HAP-1 (cell line): ENCODE measurements around the gene ZNF236.

ENCODE experiments used
- DNase-seq, 2 experiments: peaks; one replicate each; pipeline ENCODE4 v3.0.0-alpha.2; 2016 to 2020; ENCODE audit warnings: low spot score in 2 of 2
- H3K27me3 ChIP-seq: fragments of 250-450 bp; sonication (Bioruptor Pico); 2 replicates; pipeline ENCODE4 v1.5.1; 2020; ENCODE audit warnings: low read depth, mild to moderate bottlenecking, moderate library complexity
- H3K36me3 ChIP-seq: fragments of 250-450 bp; sonication (Bioruptor Pico); replicated peaks from 2 replicates; pipeline ENCODE4 v1.5.1; 2020; ENCODE audit warnings: mild to moderate bottlenecking
- H3K4me1 ChIP-seq: fragments of 250-450 bp; sonication (Bioruptor Pico); 2 replicates; pipeline ENCODE4 v1.5.1; 2020; ENCODE audit warnings: mild to moderate bottlenecking
- H3K4me3 ChIP-seq: fragments of 250-450 bp; sonication (Bioruptor Pico); 2 replicates; pipeline ENCODE4 v1.5.1; 2020; ENCODE audit warnings: mild to moderate bottlenecking, moderate library complexity
- H3K9me3 ChIP-seq: fragments of 250-450 bp; sonication (Bioruptor Pico); 2 replicates; pipeline ENCODE4 v1.5.1; 2020; ENCODE audit warnings: mild to moderate bottlenecking, moderate library complexity
- in situ Hi-C: fragments of 300-500 bp; cut with MboI; formaldehyde crosslinking; loops from 3 replicates; pipeline ENCODE4 v1.14.3; 2020; ENCODE audit warnings: low sequenced_read_pairs, inconsistent platforms, mixed read lengths

The ZNF236 gene

GRCh38 chr18:76974386-76974785 lies 152.0 kb downstream of the ZNF236 start:
- no peaks in the 10 kb centered on the region for H3K4me1 ChIP-seq
- no peak overlapping the region for H3K4me3 ChIP-seq
- DNase-seq: no peak
- no peaks in the 10 kb centered on the region for H3K27me3 ChIP-seq
- H3K36me3 ChIP-seq: no peaks in the 10 kb centered on the region
- in situ Hi-C loops: no loop called here
- H3K9me3 ChIP-seq: no peaks in the 10 kb centered on the region

GRCh38 chr18:76975577-76976110 lies 153.3 kb downstream of the ZNF236 start:
- Histone ChIP-seq H3K36me3 (no peaks in the 10 kb centered on the region), H3K4me1 (no peaks in the 10 kb centered on the region), H3K4me3 (no peak overlapping the region), H3K27me3 (no peaks in the 10 kb centered on the region), H3K9me3 (no peaks in the 10 kb centered on the region)
- no peak for DNase-seq
- in situ Hi-C loops: no loop called here

- DNase-seq: no peak
- Histone ChIP-seq H3K36me3 (no peaks in the 10 kb centered on the region), H3K4me1 (no peaks in the 10 kb centered on the region), H3K27me3 (no peaks in the 10 kb centered on the region), H3K9me3 (no peaks in the 10 kb centered on the region), H3K4me3 (no peak overlapping the region)
- in situ Hi-C loops: no loop called here
These were observed 154.8 kb downstream of the ZNF236 start for GRCh38 chr18:76977108-76977621.

GRCh38 chr18:76977684-76978232 lies 155.4 kb downstream of the ZNF236 start:
- in situ Hi-C loops: no loop called here
- no peaks in the 10 kb centered on the region for H3K36me3 ChIP-seq
- H3K4me3 ChIP-seq: no peak overlapping the region
- H3K4me1 ChIP-seq: no peaks in the 10 kb centered on the region
- no peaks in the 10 kb centered on the region for H3K9me3 ChIP-seq
- no peaks in the 10 kb centered on the region for H3K27me3 ChIP-seq
- DNase-seq: no peak

GRCh38 chr18:76978616-76979015 lies 156.3 kb downstream of the ZNF236 start:
- no peak for DNase-seq
- H3K27me3 ChIP-seq: no peaks in the 10 kb centered on the region
- no peaks in the 10 kb centered on the region for H3K4me1 ChIP-seq
- in situ Hi-C loops: no loop called here
- H3K9me3 ChIP-seq: no peaks in the 10 kb centered on the region
- no peaks in the 10 kb centered on the region for H3K36me3 ChIP-seq
- H3K4me3 ChIP-seq: no peak overlapping the region

GRCh38 chr18:76979111-76979751 lies 156.9 kb downstream of the ZNF236 start:
- no peak for DNase-seq
- in situ Hi-C loops: no loop called here
- H3K4me3 ChIP-seq: no peak overlapping the region
- no peaks in the 10 kb centered on the region for H3K4me1 ChIP-seq
- H3K27me3 ChIP-seq: no peaks in the 10 kb centered on the region
- no peaks in the 10 kb centered on the region for H3K9me3 ChIP-seq
- no peaks in the 10 kb centered on the region for H3K36me3 ChIP-seq

GRCh38 chr18:76979906-76980305 lies 157.5 kb downstream of the ZNF236 start:
- Histone ChIP-seq H3K9me3 (no peaks in the 10 kb centered on the region), H3K36me3 (no peaks in the 10 kb centered on the region), H3K4me1 (no peaks in the 10 kb centered on the region), H3K27me3 (no peaks in the 10 kb centered on the region), H3K4me3 (no peak overlapping the region)
- in situ Hi-C loops: loop anchor here (5.0 kb wide), 1 partner anchor 173 kb away; no protein-coding TSS in a partner anchor
- no peak for DNase-seq

- in situ Hi-C loops: loop anchor here (5.0 kb wide), 1 partner anchor 174 kb away; no protein-coding TSS in a partner anchor
- Histone ChIP-seq H3K4me1 (no peaks in the 10 kb centered on the region), H3K36me3 (no peaks in the 10 kb centered on the region), H3K9me3 (no peaks in the 10 kb centered on the region), H3K27me3 (no peaks in the 10 kb centered on the region), H3K4me3 (no peak overlapping the region)
- no peak for DNase-seq
These were observed 158.5 kb downstream of the ZNF236 start for GRCh38 chr18:76980663-76981395.

- Histone ChIP-seq H3K36me3 (no peaks in the 10 kb centered on the region), H3K27me3 (no peaks in the 10 kb centered on the region), H3K4me1 (no peaks in the 10 kb centered on the region), H3K4me3 (no peak overlapping the region), H3K9me3 (no peaks in the 10 kb centered on the region)
- no peak for DNase-seq
- in situ Hi-C loops: loop anchor here (5.0 kb wide), 1 partner anchor 174 kb away; no protein-coding TSS in a partner anchor
These were observed 159.1 kb downstream of the ZNF236 start for GRCh38 chr18:76981396-76981968.

- no peaks in the 10 kb centered on the region for H3K27me3 ChIP-seq
- in situ Hi-C loops: loop anchor here (5.0 kb wide), 1 partner anchor 175 kb away; no protein-coding TSS in a partner anchor
- H3K4me1 ChIP-seq: no peaks in the 10 kb centered on the region
- no peak overlapping the region for H3K4me3 ChIP-seq
- DNase-seq: no peak
- H3K9me3 ChIP-seq: no peaks in the 10 kb centered on the region
- H3K36me3 ChIP-seq: no peaks in the 10 kb centered on the region
These were observed 159.7 kb downstream of the ZNF236 start for GRCh38 chr18:76982038-76982437.

GRCh38 chr18:76982841-76983583 lies 160.7 kb downstream of the ZNF236 start:
- peak; percentile 59 to 93 for DNase-seq
- Histone ChIP-seq H3K4me3 (no peak overlapping the region), H3K36me3 (no peaks in the 10 kb centered on the region), H3K27me3 (no peaks in the 10 kb centered on the region), H3K9me3 (no peaks in the 10 kb centered on the region), H3K4me1 (no peaks in the 10 kb centered on the region)
- in situ Hi-C loops: loop anchor here (5.0 kb wide), 1 partner anchor 176 kb away; no protein-coding TSS in a partner anchor

- Histone ChIP-seq H3K27me3 (no peaks in the 10 kb centered on the region), H3K9me3 (no peaks in the 10 kb centered on the region), H3K4me1 (no peaks in the 10 kb centered on the region), H3K36me3 (no peaks in the 10 kb centered on the region), H3K4me3 (no peak overlapping the region)
- no peak for DNase-seq
- in situ Hi-C loops: loop anchor here (5.0 kb wide), 1 partner anchor 176 kb away; no protein-coding TSS in a partner anchor
These were observed 161.3 kb downstream of the ZNF236 start for GRCh38 chr18:76983613-76984051.
